B cell (primary cell): ENCODE measurements around the gene FBXL13. TPM values are rescaled to one million over a fixed set of nuclear protein-coding genes. Genes with fewer than 3 reads are reported as not detected.

Experiments
- ATAC-seq: fragments of 200-7000 bp; cut with Tn5 transposase; one replicate; pipeline ENCODE4 v1.10.0; 2021; ENCODE audit warnings: low read depth, mild to moderate bottlenecking, moderate number of reproducible peaks, moderate library complexity
- CTCF ChIA-PET: fragments of 350-600 bp; sonication (Branson Sonifier 250); formaldehyde crosslinking; loops from one replicate; lab custom pipeline; 2021; ENCODE audit warnings: antibody characterized with exemption, inconsistent platforms; lab: Charles Lee
- POLR2A ChIA-PET: fragments of 350-600 bp; sonication (Branson Sonifier 250); formaldehyde crosslinking; loops from one replicate; lab custom pipeline; 2021; ENCODE audit warnings: antibody characterized with exemption; lab: Charles Lee
- DNase-seq: peaks from one replicate; pipeline ENCODE4 v3.0.0; 2013
- H2AFZ ChIP-seq: 2 replicates; pipeline ENCODE4 v1.6.1; 2012; ENCODE audit warnings: mild to moderate bottlenecking, low read depth, low read length; ENCODE audit not compliant: insufficient read depth, poor library complexity, severe bottlenecking
- H3K27ac ChIP-seq, 2 donors: 1 replicate in 1 of 2; 2 replicates in 1 of 2; pipeline ENCODE4 v1.5.1; 2012 to 2013; ENCODE audit warnings: low read length in 2 of 2, mild to moderate bottlenecking in 2 of 2, moderate library complexity in 1 of 2
- H3K27me3 ChIP-seq, 4 experiments: fragments of 200-600 bp in 1 of 4; sonication (generic) in 1 of 4; replicated peaks in 1 of 4; 1 replicate in 2 of 4; 2 replicates in 2 of 4; pipeline versions ENCODE4 v1.6.1 to v1.7.0; 2013 to 2016; ENCODE audit warnings: low read length in 3 of 4, mild to moderate bottlenecking in 2 of 4, mixed read lengths in 1 of 4, moderate library complexity in 1 of 4; ENCODE audit not compliant: insufficient read depth in 4 of 4, control insufficient read depth in 3 of 4; ENCODE audit errors: control extremely low read depth in 1 of 4
- H3K36me3 ChIP-seq, 2 experiments: replicated peaks in 1 of 2; 1 replicate in 1 of 2; 2 replicates in 1 of 2; pipeline versions ENCODE4 v1.6.1 to v1.7.1; 2013; ENCODE audit warnings: low read length in 1 of 2; ENCODE audit not compliant: insufficient read depth in 2 of 2, control insufficient read depth in 1 of 2; ENCODE audit errors: control extremely low read depth in 1 of 2, extremely low read depth in 1 of 2
- H3K4me1 ChIP-seq, 2 donors: fragments of 200-600 bp in 1 of 2; sonication (generic) in 1 of 2; 1 replicate in 1 of 2; 2 replicates in 1 of 2; pipeline versions ENCODE4 v1.5.1 to v1.6.1; 2013 to 2017; ENCODE audit warnings: low read length in 2 of 2; ENCODE audit not compliant: control insufficient read depth in 2 of 2, insufficient read depth in 2 of 2
- H3K4me2 ChIP-seq: replicated peaks from 2 replicates; pipeline ENCODE3; 2012; ENCODE audit warnings: mild to moderate bottlenecking, low read depth, low read length; ENCODE audit not compliant: poor library complexity, severe bottlenecking
- H3K4me3 ChIP-seq, 5 experiments: fragments of 200-600 bp in 1 of 5; sonication (generic) in 1 of 5; 1 replicate in 3 of 5; 2 replicates in 2 of 5; pipeline versions ENCODE4 v1.5.1 to v1.7.0; 2011 to 2016; ENCODE audit warnings: low read length in 4 of 5, mild to moderate bottlenecking in 4 of 5, low read depth in 2 of 5, control low read depth in 1 of 5, moderate library complexity in 1 of 5; ENCODE audit not compliant: insufficient read depth in 1 of 5; ENCODE audit errors: control extremely low read depth in 1 of 5, extremely low read depth in 1 of 5
- H3K79me2 ChIP-seq: fragments of 200-600 bp; sonication (generic); one replicate; pipeline ENCODE4 v1.6.0; 2016; ENCODE audit warnings: low read length; ENCODE audit not compliant: control insufficient read depth, insufficient read depth
- H3K9ac ChIP-seq: fragments of 200-600 bp; sonication (generic); 2 replicates; pipeline ENCODE4 v1.6.1; 2017; ENCODE audit warnings: mild to moderate bottlenecking, low read length, moderate library complexity
- H3K9me3 ChIP-seq, 3 donors: one replicate each; pipeline versions ENCODE4 v1.6.1 to v1.7.1; 2013; ENCODE audit warnings: low read length in 2 of 3; ENCODE audit not compliant: control insufficient read depth in 2 of 3, insufficient read depth in 1 of 3; ENCODE audit errors: control extremely low read depth in 1 of 3
- H4K20me1 ChIP-seq: 2 replicates; pipeline ENCODE4 v1.6.0; 2012; ENCODE audit warnings: mild to moderate bottlenecking, low read length; ENCODE audit not compliant: insufficient read depth, control insufficient read depth, poor library complexity, severe bottlenecking
- H3K27ac Mint-ChIP-seq: one replicate; pipeline ENCODE4 v1.8.0; 2021; ENCODE audit warnings: mixed read lengths
- H3K27me3 Mint-ChIP-seq: one replicate; pipeline ENCODE4 v1.8.0; 2021; ENCODE audit warnings: mixed read lengths
- H3K4me1 Mint-ChIP-seq: one replicate; pipeline ENCODE4 v1.8.0; 2021; ENCODE audit warnings: mixed read lengths
- H3K4me3 Mint-ChIP-seq: one replicate; pipeline ENCODE4 v1.8.0; 2021; ENCODE audit warnings: mixed read lengths
- H3K9me3 Mint-ChIP-seq: one replicate; pipeline ENCODE4 v1.8.0; 2022; ENCODE audit warnings: mixed read lengths; ENCODE audit not compliant: insufficient read depth
- EZH2 ChIP-seq: IDR thresholded peaks from 2 replicates; pipeline ENCODE4 v1.6.1; 2012; ENCODE audit warnings: borderline replicate concordance, low read depth, mild to moderate bottlenecking, moderate library complexity, low read length; ENCODE audit not compliant: insufficient read depth, poor library complexity, severe bottlenecking
- WGBS: methylation state at CpG from one replicate; pipeline ENCODE4 v1.1.5; 2013; ENCODE audit warnings: missing lambda C conversion rate; ENCODE audit not compliant: insufficient coverage; 5-methylcytosine and 5-hydroxymethylcytosine counted together
- intact Hi-C: fragments of 100-400 bp; cut with micrococcal nuclease; formaldehyde crosslinking; loops from one replicate; pipeline ENCODE4 v1.10.0; 2022
- polyA plus RNA-seq: library from polyadenylated mRNA; depleted of rRNA; stranded (reverse); fragments of >200 nt; gene quantifications from 2 replicates; pipeline ENCODE4 v1.2.3, GENCODE V29; 2012
- total RNA-seq, 2 donors: library from RNA; stranded (reverse); fragments of 120-200 nt in 1 of 2; gene quantifications; 1 replicate in 1 of 2; 2 replicates in 1 of 2; pipeline versions ENCODE4 v1.2.3 to v1.2.4, GENCODE V29; 2013 to 2022
- TF ChIP-seq, protein P1 (sequence below): fragments of 200-600 bp; IDR thresholded peaks from one replicate; pipeline ENCODE4 v1.8.0; 2022; ENCODE audit warnings: antibody characterized with exemption, mild to moderate bottlenecking

Gene FBXL13
- total and polyA plus RNA-seq, 2 donors (not counting 1 experiment from before 2014, with no cell fraction given): 0.22 to 4.0 TPM

GRCh38 chr7:102842284-102842683 is 232.3 kb downstream of the FBXL13 start:
- Histone ChIP-seq H3K27me3 (no peaks in the 10 kb centered on the region), H3K4me2 (no peak overlapping the region), H3K79me2 (no peaks in the 10 kb centered on the region), H3K4me3 (no peak overlapping the region), H2AFZ (no peak overlapping the region), H3K27ac (no peak overlapping the region), H3K9ac (no peak overlapping the region), H3K36me3 (no peaks in the 10 kb centered on the region), H3K9me3 (no peaks in the 10 kb centered on the region), H3K4me1 (no peaks in the 10 kb centered on the region), H4K20me1 (no peaks in the 10 kb centered on the region)
- Mint-ChIP-seq H3K4me3 (no peak overlapping the region), H3K27me3 (no peaks in the 10 kb centered on the region), H3K27ac (no peak overlapping the region), H3K9me3 (no peaks in the 10 kb centered on the region), H3K4me1 (no peaks in the 10 kb centered on the region)
- TF ChIP-seq EZH2: no peak
- TF ChIP-seq, protein P1, sequence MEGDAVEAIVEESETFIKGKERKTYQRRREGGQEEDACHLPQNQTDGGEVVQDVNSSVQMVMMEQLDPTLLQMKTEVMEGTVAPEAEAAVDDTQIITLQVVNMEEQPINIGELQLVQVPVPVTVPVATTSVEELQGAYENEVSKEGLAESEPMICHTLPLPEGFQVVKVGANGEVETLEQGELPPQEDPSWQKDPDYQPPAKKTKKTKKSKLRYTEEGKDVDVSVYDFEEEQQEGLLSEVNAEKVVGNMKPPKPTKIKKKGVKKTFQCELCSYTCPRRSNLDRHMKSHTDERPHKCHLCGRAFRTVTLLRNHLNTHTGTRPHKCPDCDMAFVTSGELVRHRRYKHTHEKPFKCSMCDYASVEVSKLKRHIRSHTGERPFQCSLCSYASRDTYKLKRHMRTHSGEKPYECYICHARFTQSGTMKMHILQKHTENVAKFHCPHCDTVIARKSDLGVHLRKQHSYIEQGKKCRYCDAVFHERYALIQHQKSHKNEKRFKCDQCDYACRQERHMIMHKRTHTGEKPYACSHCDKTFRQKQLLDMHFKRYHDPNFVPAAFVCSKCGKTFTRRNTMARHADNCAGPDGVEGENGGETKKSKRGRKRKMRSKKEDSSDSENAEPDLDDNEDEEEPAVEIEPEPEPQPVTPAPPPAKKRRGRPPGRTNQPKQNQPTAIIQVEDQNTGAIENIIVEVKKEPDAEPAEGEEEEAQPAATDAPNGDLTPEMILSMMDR: no peak
- ChIA-PET POLR2A (no interaction called here), CTCF (no interaction called here)
- DNase-seq: no peak
- intact Hi-C loops: no loop called here
- ATAC-seq: no peak

- DNase-seq: no peak
- Histone ChIP-seq H3K9ac (no peak overlapping the region), H3K4me1 (no peaks in the 10 kb centered on the region), H4K20me1 (no peaks in the 10 kb centered on the region), H3K9me3 (no peaks in the 10 kb centered on the region), H3K36me3 (no peaks in the 10 kb centered on the region), H2AFZ (no peak overlapping the region), H3K4me2 (no peak overlapping the region), H3K27ac (no peak overlapping the region), H3K79me2 (no peaks in the 10 kb centered on the region), H3K27me3 (no peaks in the 10 kb centered on the region), H3K4me3 (no peak overlapping the region)
- Mint-ChIP-seq H3K4me3 (no peak overlapping the region), H3K4me1 (no peaks in the 10 kb centered on the region), H3K9me3 (no peaks in the 10 kb centered on the region), H3K27ac (no peak overlapping the region), H3K27me3 (no peaks in the 10 kb centered on the region)
- ATAC-seq: no peak
- intact Hi-C loops: no loop called here
- WGBS: 100% methylated on average over 1 of the region's 2 CpGs
- POLR2A ChIA-PET: no interaction called here
- TF ChIP-seq, protein P1: no peak
- no peak for TF ChIP-seq EZH2
- CTCF ChIA-PET: interaction anchor here (1.1 kb wide), 1 partner anchor 221 kb away, joined by 3 read pairs; no protein-coding TSS in a partner anchor
Observed at GRCh38 chr7:102841290-102841689, 233.3 kb downstream of the FBXL13 start.
